Spleen (tissue), 11 donors: ENCODE data around the gene TOPORS. TPM values are rescaled to one million over a fixed set of nuclear protein-coding genes. Genes with fewer than 3 reads are reported as not detected.

Source experiments
- DNase-seq: peaks from one replicate; pipeline ENCODE4 v3.0.0-alpha.2; 2020
- H3K27ac ChIP-seq, 8 donors: fragments of 200-600 bp; sonication (generic) in 7 of 8; 1 replicate in 4 of 8; 2 replicates in 4 of 8; pipeline versions ENCODE4 v1.5.0 to v1.8.0; 2016 to 2021; ENCODE audit warnings: inconsistent platforms in 4 of 8, mild to moderate bottlenecking in 4 of 8, moderate library complexity in 1 of 8
- H3K27me3 ChIP-seq, 7 donors: fragments of 200-600 bp; sonication (generic) in 6 of 7; replicated peaks in 1 of 7; 1 replicate in 4 of 7; 2 replicates in 3 of 7; pipeline versions ENCODE4 v1.5.0 to v1.8.0; 2016 to 2021; ENCODE audit warnings: inconsistent platforms in 3 of 7, mild to moderate bottlenecking in 1 of 7
- H3K36me3 ChIP-seq, 6 donors: fragments of 200-600 bp; sonication (generic) in 5 of 6; 1 replicate in 4 of 6; 2 replicates in 2 of 6; pipeline versions ENCODE4 v1.5.0 to v1.8.0; 2016 to 2021; ENCODE audit warnings: inconsistent platforms in 2 of 6
- H3K4me1 ChIP-seq, 6 donors: fragments of 200-600 bp; sonication (generic) in 5 of 6; 1 replicate in 3 of 6; 2 replicates in 3 of 6; pipeline versions ENCODE4 v1.5.0 to v1.8.0; 2016 to 2021; ENCODE audit warnings: inconsistent platforms in 3 of 6
- H3K4me3 ChIP-seq, 8 donors: fragments of 200-600 bp; sonication (generic) in 7 of 8; 1 replicate in 4 of 8; 2 replicates in 4 of 8; pipeline versions ENCODE4 v1.5.0 to v1.8.0; 2016 to 2021; ENCODE audit warnings: inconsistent platforms in 4 of 8, mild to moderate bottlenecking in 4 of 8, moderate library complexity in 2 of 8
- H3K9me3 ChIP-seq, 8 donors: fragments of 200-600 bp; sonication (generic) in 7 of 8; 1 replicate in 4 of 8; 2 replicates in 4 of 8; pipeline versions ENCODE4 v1.5.0 to v1.8.0; 2016 to 2021; ENCODE audit warnings: inconsistent platforms in 4 of 8
- CTCF ChIP-seq, 11 experiments: fragments of 200-600 bp in 7 of 11; fragments of 450-650 bp in 4 of 11; sonication (generic) in 4 of 11; IDR thresholded peaks in 8 of 11; conservative IDR thresholded peaks in 3 of 11; 1 replicate in 7 of 11; 2 replicates in 4 of 11; pipeline versions ENCODE4 v1.4.0 to v1.8.0; 2016 to 2021; ENCODE audit warnings: antibody characterized with exemption in 11 of 11, inconsistent platforms in 4 of 11, mild to moderate bottlenecking in 1 of 11
- POLR2A ChIP-seq, 3 donors: fragments of 450-650 bp; IDR thresholded peaks; one replicate each; pipeline ENCODE4 v1.5.1; 2017; ENCODE audit warnings: antibody characterized with exemption in 3 of 3, mild to moderate bottlenecking in 1 of 3
- POLR2AphosphoS5 ChIP-seq, 3 donors: sonication (generic); formaldehyde crosslinking; IDR thresholded peaks; one replicate each; pipeline ENCODE4 v1.5.1; 2017; ENCODE audit warnings: antibody characterized with exemption in 3 of 3
- WGBS, 5 donors: extraction: QIAGEN DNeasy Blood & Tissue Kit in 3 of 5; methylation state at CpG; one replicate each; pipeline versions ENCODE4 v1.1.5 to v1.1.7; 2013 to 2018; 5-methylcytosine and 5-hydroxymethylcytosine counted together
- intact Hi-C: fragments of 100-400 bp; cut with DNase I; formaldehyde crosslinking; loops from one replicate; pipeline ENCODE4 v1.15.0; 2023; ENCODE audit warnings: low total_unique reads
- polyA plus RNA-seq, 3 donors: library from polyadenylated mRNA; stranded (reverse); fragments of 200-250 nt; gene quantifications; one replicate each; pipeline ENCODE4 v1.2.1, GENCODE V29; 2013
- total RNA-seq, 7 donors: library from RNA; depleted of rRNA in 3 of 7; stranded (reverse); fragments of >200 nt in 3 of 7; fragmentation: NEBNext Ultra II Directional in 4 of 7; extraction: Animal tissue kit (Norgen Biotek cat#: 25700) in 4 of 7; gene quantifications; one replicate each; pipeline versions ENCODE4 v1.1.0 to v1.2.1, GENCODE V29; 2016 to 2021
- donor health status: healthy with polysubstance abuse.
- donor health status: DM: no; HTN: no; CAD: no; lungs with moderate emphysema.
- donor health status: DM: no; HTN: no; CAD: no.
- donor health status: Bipolar disorder and iron deficiency.
- donor health status: healthy.
- donor health status: DM: no; HTN: no; CAD: no.
- donor health status: DM: yes; HTN: yes; CAD: no.

Gene TOPORS
- total and polyA plus RNA-seq, 10 donors: 5.2 to 28.7 (median 15.8) TPM

DNA sequence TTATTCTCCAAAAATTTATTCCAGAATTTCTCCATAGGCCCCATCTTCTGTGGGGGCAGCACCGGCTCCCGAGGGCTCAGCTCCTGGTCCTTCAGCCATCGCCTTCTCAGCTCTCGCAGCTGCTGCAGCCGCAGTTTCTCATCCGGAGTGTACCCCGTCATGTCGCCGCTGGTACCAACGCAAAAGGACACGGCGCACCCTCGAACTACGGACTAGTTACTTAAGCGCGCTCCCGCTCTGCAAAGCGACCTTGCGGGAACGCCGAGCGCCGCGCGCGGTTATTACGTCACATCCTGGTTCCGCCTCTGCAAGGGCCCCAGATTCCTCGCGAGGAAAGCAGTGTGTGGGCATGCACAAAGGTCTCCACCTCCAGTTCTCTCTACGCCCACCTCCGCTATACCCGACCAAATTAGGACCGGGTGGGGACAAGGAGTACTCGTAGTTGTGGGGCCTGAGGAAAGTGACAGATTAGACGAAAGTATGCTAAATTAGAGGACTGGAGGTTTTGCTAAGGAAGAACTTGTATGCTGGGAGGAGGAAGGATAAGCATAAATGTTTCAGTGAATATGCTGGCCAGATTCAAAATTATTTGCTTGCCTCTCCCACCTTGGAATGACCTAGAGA, 20.6 kb upstream of the TOPORS start, which contains the start of gene NDUFB6:
Gene NDUFB6, minus strand, starts transcription at position 260 of the 624 bp plus-strand sequence. Its CDS starts 99 bp downstream, at position 161.
- intact Hi-C loops: no loop called here
- peak; percentile 99 for DNase-seq
- 0 to 1% (median 0%) methylated on average over 36 of the region's 36 CpGs for WGBS, 5 donors
- TF ChIP-seq POLR2AphosphoS5 (IDR thresholded peaks at IDR 0.05): peak; percentile 98 to 99 (median 98)
- peak; percentile 13 to 82 (median 21) for TF ChIP-seq POLR2A (IDR thresholded peaks at IDR 0.05)
- TF ChIP-seq CTCF (IDR thresholded peaks at IDR 0.05 in 8 of 11, conservative IDR thresholded peaks at IDR 0.05 in 3 of 11): peak in 1 of 11 experiments; percentile 1
- peak within 1 kb of the TSS; percentile 75 to 96 (median 88) for H3K4me3 ChIP-seq
- H3K9me3 ChIP-seq: no peaks in the 10 kb centered on the region
- peaks cover 0 to 24% (median 1%) of the 10 kb centered on the region in 6 donors for H3K36me3 ChIP-seq
- H3K27me3 ChIP-seq: no peaks in the 10 kb centered on the region
- H3K27ac ChIP-seq: peak within 1 kb of the TSS; percentile 90 to 97 (median 94)
- peaks cover 12 to 42% (median 30%) of the 10 kb centered on the region in 6 donors for H3K4me1 ChIP-seq

DNA sequence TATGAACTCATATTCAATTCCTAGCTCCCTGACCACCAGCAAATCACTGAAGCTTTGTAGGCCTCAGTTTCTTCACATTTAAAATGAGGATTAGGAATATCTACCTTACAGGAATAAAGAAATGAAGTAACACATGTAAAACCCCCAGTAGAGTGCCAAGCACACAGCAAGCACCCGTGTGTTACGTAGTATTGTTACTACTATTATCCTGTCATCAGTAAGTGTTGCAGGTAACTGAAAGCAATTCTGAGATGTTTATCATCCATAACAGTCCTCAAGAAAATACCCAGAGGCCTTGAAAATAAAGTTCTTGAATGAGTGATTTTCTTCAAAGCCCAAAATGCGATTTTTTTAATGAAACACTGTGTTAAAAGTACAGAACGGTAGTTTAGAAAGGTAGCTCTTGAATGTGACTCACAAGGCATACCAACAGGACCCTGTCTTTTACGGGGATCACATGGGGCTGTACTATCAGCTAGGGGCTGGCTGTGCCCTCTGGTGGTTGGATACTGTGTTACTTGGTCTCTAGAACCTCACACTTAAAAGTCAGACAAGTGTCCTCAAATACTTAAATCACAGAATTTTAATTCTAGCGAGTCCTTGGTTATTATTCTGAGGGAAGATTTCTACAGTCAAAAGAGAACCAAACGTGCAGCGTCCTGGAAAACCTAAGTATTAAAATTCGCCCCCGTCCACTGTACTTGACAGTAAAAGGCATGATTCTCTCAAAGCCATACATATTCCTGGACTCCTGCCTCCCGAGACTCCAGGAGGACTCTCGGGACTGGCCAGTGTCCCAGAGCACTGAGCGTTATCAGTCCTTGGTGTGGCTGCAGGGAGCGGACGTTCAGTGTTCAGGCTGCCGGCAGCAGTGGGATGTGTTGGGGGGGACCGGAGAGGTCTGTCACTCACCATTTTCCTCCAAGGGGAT, 19.8 kb upstream of the TOPORS start:
- Histone ChIP-seq H3K27me3 (no peaks in the 10 kb centered on the region), H3K4me1 (peaks cover 12 to 42% (median 30%) of the 10 kb centered on the region in 6 donors), H3K36me3 (peaks cover 0 to 32% (median 6%) of the 10 kb centered on the region in 6 donors), H3K9me3 (no peaks in the 10 kb centered on the region), H3K4me3 (peak overlapping the region; percentile 75 to 96 (median 88)), H3K27ac (peak overlapping the region; percentile 90 to 97 (median 94))
- peak; percentile 86 for DNase-seq
- no peak for TF ChIP-seq POLR2AphosphoS5 (IDR thresholded peaks at IDR 0.05)
- TF ChIP-seq POLR2A (IDR thresholded peaks at IDR 0.05): no peak
- TF ChIP-seq CTCF (IDR thresholded peaks at IDR 0.05 in 8 of 11, conservative IDR thresholded peaks at IDR 0.05 in 3 of 11): peak; percentile 34 to 82 (median 69)
- intact Hi-C loops: no loop called here
- 0 to 2% (median 1%) methylated on average over 14 to 17 of the region's 17 CpGs for WGBS, 5 donors

DNA sequence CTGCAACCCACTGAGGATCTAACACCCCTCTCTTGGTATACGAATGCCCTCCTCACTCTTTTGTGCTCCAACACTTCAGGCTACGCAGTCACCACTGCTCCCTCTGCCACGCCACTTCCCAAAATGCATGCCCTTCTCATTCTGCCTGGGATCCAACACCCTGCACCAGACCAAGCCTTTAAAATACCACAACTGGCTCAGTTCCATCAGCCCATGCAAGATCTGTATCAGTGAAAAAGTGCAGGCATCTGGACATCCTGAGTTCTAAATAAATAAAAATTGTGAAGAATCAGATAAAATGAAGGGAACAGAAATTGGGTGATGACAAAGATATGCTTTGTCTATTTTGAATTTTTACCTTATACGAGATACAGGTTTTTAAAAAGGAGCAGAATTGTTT, 17.9 kb upstream of the TOPORS start:
- intact Hi-C loops: no loop called here
- no peak overlapping the region for H3K27ac ChIP-seq
- peaks cover 0 to 52% (median 21%) of the 10 kb centered on the region in 6 donors for H3K36me3 ChIP-seq
- WGBS, 5 donors: 82 to 92% (median 89%) methylated on average over 4 of the region's 4 CpGs
- H3K4me3 ChIP-seq: no peak overlapping the region
- no peaks in the 10 kb centered on the region for H3K27me3 ChIP-seq
- no peak for TF ChIP-seq POLR2AphosphoS5 (IDR thresholded peaks at IDR 0.05)
- TF ChIP-seq POLR2A (IDR thresholded peaks at IDR 0.05): no peak
- no peak for TF ChIP-seq CTCF (IDR thresholded peaks at IDR 0.05 in 8 of 11, conservative IDR thresholded peaks at IDR 0.05 in 3 of 11)
- DNase-seq: no peak
- peaks cover 12 to 42% (median 30%) of the 10 kb centered on the region in 6 donors for H3K4me1 ChIP-seq
- no peaks in the 10 kb centered on the region for H3K9me3 ChIP-seq
